ENCODE results near the gene EDEM3. TPM values are rescaled to one million over a fixed set of nuclear protein-coding genes. Genes with fewer than 3 reads are reported as not detected.

EDEM3 gene
- total RNA-seq, 4 donors from 2014 or later: 26.4 to 43.8 (median 35.8) TPM

- Histone ChIP-seq H3K4me1 (no peaks in the 10 kb centered on the region), H3K27ac (no peak overlapping the region), H3K27me3 (no peaks in the 10 kb centered on the region), H3K9me3 (no peaks in the 10 kb centered on the region), H3K36me3 (peaks cover 0 to 38% (median 0%) of the 10 kb centered on the region in 3 donors), H3K4me3 (no peak overlapping the region)
- DNase-seq: no peak
- TF ChIP-seq POLR2A (IDR thresholded peaks at IDR 0.05) (no peak), CTCF (IDR thresholded peaks at IDR 0.05) (no peak)
Observed at GRCh38 chr1:184693011-184693410, 61.6 kb downstream of the EDEM3 start.

DNA sequence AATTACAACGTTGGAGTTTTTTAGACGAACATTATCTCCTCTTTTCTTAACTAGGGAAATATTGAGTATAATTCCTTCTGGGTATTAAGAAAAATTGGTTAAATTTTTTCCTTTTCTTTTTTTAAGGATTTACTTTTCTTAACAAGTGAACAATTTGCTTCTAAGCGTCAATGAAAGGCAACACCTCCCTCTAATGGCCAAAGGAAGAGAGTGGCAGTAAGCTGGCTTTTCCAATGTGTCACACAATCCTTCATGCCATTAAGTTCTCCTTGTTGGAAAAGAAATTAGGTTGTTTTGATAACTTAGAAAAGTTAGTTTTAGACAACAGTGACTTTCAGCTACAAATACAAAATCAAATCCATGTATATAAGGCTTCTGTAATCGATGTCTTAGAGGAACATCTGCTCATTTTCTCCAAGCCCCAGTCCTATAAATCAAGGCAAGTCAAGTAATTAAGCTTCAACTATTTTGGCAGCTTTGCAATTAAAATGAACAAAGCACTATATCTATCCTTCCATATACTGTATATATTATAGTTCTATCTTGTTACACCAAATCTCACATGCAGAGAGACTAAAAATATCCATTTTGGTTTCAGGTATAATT lies 62.8 kb downstream of the EDEM3 start:
- no peak overlapping the region for H3K27ac ChIP-seq
- peaks cover 0 to 38% (median 0%) of the 10 kb centered on the region in 3 donors for H3K36me3 ChIP-seq
- peak in 4 of 6 experiments; percentile 49 to 78 (median 72) for TF ChIP-seq CTCF (IDR thresholded peaks at IDR 0.05)
- no peak for TF ChIP-seq POLR2A (IDR thresholded peaks at IDR 0.05)
- no peaks in the 10 kb centered on the region for H3K27me3 ChIP-seq
- no peak for DNase-seq
- no peaks in the 10 kb centered on the region for H3K4me1 ChIP-seq
- no peak overlapping the region for H3K4me3 ChIP-seq
- H3K9me3 ChIP-seq: no peaks in the 10 kb centered on the region

DNA sequence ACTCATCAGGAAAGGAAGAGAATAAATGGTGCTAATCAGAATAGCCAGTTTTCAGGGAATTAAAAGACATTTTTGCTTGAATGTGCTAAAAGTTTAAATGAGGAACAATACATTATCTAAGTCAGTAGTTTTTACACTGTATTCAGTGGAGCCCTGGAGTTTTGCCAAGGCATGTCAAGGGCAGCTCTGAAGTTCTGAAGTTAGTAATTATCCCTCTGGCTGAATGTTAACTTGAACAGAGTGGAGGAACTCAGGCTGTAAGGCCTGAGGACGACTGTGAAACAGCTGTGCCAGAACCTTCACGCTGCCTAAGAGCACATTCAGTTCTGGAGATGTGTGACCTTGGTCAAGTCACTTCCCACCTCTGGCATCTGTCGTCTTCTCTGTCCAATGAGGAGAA lies 68.1 kb downstream of the EDEM3 start:
- Histone ChIP-seq H3K4me3 (no peak overlapping the region), H3K4me1 (no peaks in the 10 kb centered on the region), H3K27me3 (no peaks in the 10 kb centered on the region), H3K9me3 (no peaks in the 10 kb centered on the region), H3K36me3 (no peaks in the 10 kb centered on the region), H3K27ac (no peak overlapping the region)
- TF ChIP-seq POLR2A (IDR thresholded peaks at IDR 0.05) (no peak), CTCF (IDR thresholded peaks at IDR 0.05) (no peak)
- no peak for DNase-seq

DNA sequence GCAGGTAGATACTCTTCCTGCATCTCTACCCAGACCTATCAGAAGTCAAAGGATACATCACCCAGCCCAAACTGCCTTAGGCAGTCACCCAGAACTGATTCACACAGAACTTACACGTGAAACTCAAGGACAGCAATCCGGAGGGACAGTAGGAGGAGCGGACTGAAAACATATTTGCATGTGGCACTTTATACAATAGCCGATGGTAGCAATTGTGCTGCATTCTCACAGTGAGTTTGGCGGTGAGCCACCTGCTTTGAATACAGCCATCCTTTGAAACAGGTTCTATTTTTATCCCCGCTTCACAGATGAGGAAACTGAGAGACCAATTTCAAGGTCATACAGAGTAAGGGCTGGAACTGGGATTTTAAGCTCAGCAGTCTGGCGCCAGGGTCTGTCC lies 69.5 kb downstream of the EDEM3 start:
- Histone ChIP-seq H3K4me3 (no peak overlapping the region), H3K4me1 (no peaks in the 10 kb centered on the region), H3K9me3 (peaks cover 0 to 3% (median 0%) of the 10 kb centered on the region in 4 donors), H3K36me3 (no peaks in the 10 kb centered on the region), H3K27ac (no peak overlapping the region), H3K27me3 (no peaks in the 10 kb centered on the region)
- no peak for TF ChIP-seq POLR2A (IDR thresholded peaks at IDR 0.05)
- no peak for TF ChIP-seq CTCF (IDR thresholded peaks at IDR 0.05)
- no peak for DNase-seq

- DNase-seq: no peak
- TF ChIP-seq CTCF (IDR thresholded peaks at IDR 0.05) (no peak), POLR2A (IDR thresholded peaks at IDR 0.05) (no peak)
- H3K27ac ChIP-seq: no peak overlapping the region
Observed at GRCh38 chr1:184684285-184685074, 70.2 kb downstream of the EDEM3 start.

More at GRCh38 chr1:184684285-184685074, 70.2 kb downstream of the EDEM3 start:
- no peak overlapping the region for H3K4me3 ChIP-seq
- peaks cover 0 to 3% (median 0%) of the 10 kb centered on the region in 4 donors for H3K9me3 ChIP-seq
- no peaks in the 10 kb centered on the region for H3K36me3 ChIP-seq
- no peaks in the 10 kb centered on the region for H3K27me3 ChIP-seq
- H3K4me1 ChIP-seq: no peaks in the 10 kb centered on the region
